HepG2 (cell line): Measurements from ENCODE around the gene ARF6. TPM values are rescaled to one million over a fixed set of nuclear protein-coding genes. Genes with fewer than 3 reads are reported as not detected.

Experiments used
- HNF4A ChIP-seq: sonication (generic); formaldehyde crosslinking; IDR thresholded peaks from 2 replicates; pipeline ENCODE4 v1.4.0; 2020; ENCODE audit warnings: missing genetic modification reagents
- HOXD1 ChIP-seq: sonication (generic); formaldehyde crosslinking; IDR thresholded peaks from 2 replicates; pipeline ENCODE4 v1.5.0; 2020; ENCODE audit warnings: missing genetic modification reagents
- MBNL3 ChIP-seq: fragments of 250-450 bp; sonication (Bioruptor Pico); conservative IDR thresholded peaks from 2 replicates; pipeline ENCODE4 v1.8.0; 2022; ENCODE audit warnings: mild to moderate bottlenecking, inconsistent platforms
- MEIS2 ChIP-seq: sonication (generic); formaldehyde crosslinking; IDR thresholded peaks from 2 replicates; pipeline ENCODE4 v1.9.0; 2021; ENCODE audit warnings: mild to moderate bottlenecking, missing genetic modification reagents
- PTBP1 ChIP-seq: fragments of 200-400 bp; formaldehyde crosslinking; IDR thresholded peaks from 2 replicates; pipeline ENCODE4 v1.6.1; 2018; ENCODE audit warnings: low read length, low read depth; ENCODE audit not compliant: poor library complexity, severe bottlenecking
- TCF7L2 ChIP-seq: IDR thresholded peaks from 2 replicates; pipeline ENCODE4 v1.6.1; 2011; ENCODE audit warnings: mild to moderate bottlenecking, low read depth, low read length, moderate library complexity
- ZFP36 ChIP-seq: fragments of 150-350 bp; IDR thresholded peaks from 2 replicates; pipeline ENCODE4 v1.6.1; 2018; ENCODE audit warnings: borderline replicate concordance, low read length, low read depth; ENCODE audit not compliant: partially characterized antibody
- ZNF224 ChIP-seq: sonication (generic); formaldehyde crosslinking; IDR thresholded peaks from 2 replicates; pipeline ENCODE4 v1.5.0; 2020; ENCODE audit warnings: mild to moderate bottlenecking, missing genetic modification reagents
- ZNF879 ChIP-seq: sonication (generic); formaldehyde crosslinking; IDR thresholded peaks from 2 replicates; pipeline ENCODE4 v1.8.1; 2023; ENCODE audit warnings: missing genetic modification reagents
- ZSCAN21 ChIP-seq: sonication (generic); formaldehyde crosslinking; IDR thresholded peaks from 2 replicates; pipeline ENCODE4 v1.8.0; 2022; ENCODE audit warnings: mild to moderate bottlenecking, missing genetic modification reagents, moderate library complexity, borderline replicate concordance
- polyA plus RNA-seq, 8 experiments: library from polyadenylated mRNA; depleted of rRNA in 3 of 8; stranded (reverse) in 7 of 8; unstranded in 1 of 8; fragments of >200 nt; fragmentation: Illumina TruSeq in 4 of 8; extraction: Trizol in 4 of 8; gene quantifications; 2 replicates each; pipeline versions ENCODE4 v1.2.1 to v1.2.3, GENCODE V29; 2011 to 2016; ENCODE audit warnings: low read depth in 4 of 8, missing spikeins in 1 of 8, mixed read lengths in 1 of 8; ENCODE audit not compliant: insufficient read depth in 1 of 8
- total RNA-seq, 5 experiments: library from RNA; depleted of rRNA; stranded (reverse); fragments of >200 nt; fragmentation: Illumina TruSeq; extraction: Trizol; gene quantifications; 2 replicates each; pipeline ENCODE4 v1.2.3, GENCODE V29; 2016; ENCODE audit warnings: low read depth in 1 of 5
- TF ChIP-seq, protein P1 (sequence below): sonication (generic); formaldehyde crosslinking; IDR thresholded peaks from 2 replicates; pipeline ENCODE4 v1.5.0; 2020; ENCODE audit warnings: missing genetic modification reagents
- TF ChIP-seq, protein P2 (sequence below): sonication (generic); formaldehyde crosslinking; IDR thresholded peaks from 2 replicates; pipeline ENCODE4 v1.4.0; 2020; ENCODE audit warnings: missing genetic modification reagents
- TF ChIP-seq, protein P3 (sequence below): IDR thresholded peaks from 2 replicates; pipeline ENCODE4 v1.6.1; 2012; ENCODE audit warnings: low read length, improper control_type of control experiment
- TF ChIP-seq, protein P4 (sequence below): sonication (generic); formaldehyde crosslinking; IDR thresholded peaks from 2 replicates; pipeline ENCODE4 v1.8.0; 2022; ENCODE audit warnings: mild to moderate bottlenecking, missing genetic modification reagents; ENCODE audit not compliant: insufficient replicate concordance
- TF ChIP-seq, protein P5 (sequence below): sonication (generic); formaldehyde crosslinking; IDR thresholded peaks from 2 replicates; pipeline ENCODE4 v1.8.1; 2023; ENCODE audit warnings: mild to moderate bottlenecking, inconsistent platforms, moderate library complexity, missing genetic modification reagents, borderline replicate concordance

The ARF6 gene
- total and polyA plus RNA-seq, 2 of the 13 experiments (the other 11 are each of a cell fraction or from before 2014, with no cell fraction given) = 12.7 to 31.9 TPM

DNA sequence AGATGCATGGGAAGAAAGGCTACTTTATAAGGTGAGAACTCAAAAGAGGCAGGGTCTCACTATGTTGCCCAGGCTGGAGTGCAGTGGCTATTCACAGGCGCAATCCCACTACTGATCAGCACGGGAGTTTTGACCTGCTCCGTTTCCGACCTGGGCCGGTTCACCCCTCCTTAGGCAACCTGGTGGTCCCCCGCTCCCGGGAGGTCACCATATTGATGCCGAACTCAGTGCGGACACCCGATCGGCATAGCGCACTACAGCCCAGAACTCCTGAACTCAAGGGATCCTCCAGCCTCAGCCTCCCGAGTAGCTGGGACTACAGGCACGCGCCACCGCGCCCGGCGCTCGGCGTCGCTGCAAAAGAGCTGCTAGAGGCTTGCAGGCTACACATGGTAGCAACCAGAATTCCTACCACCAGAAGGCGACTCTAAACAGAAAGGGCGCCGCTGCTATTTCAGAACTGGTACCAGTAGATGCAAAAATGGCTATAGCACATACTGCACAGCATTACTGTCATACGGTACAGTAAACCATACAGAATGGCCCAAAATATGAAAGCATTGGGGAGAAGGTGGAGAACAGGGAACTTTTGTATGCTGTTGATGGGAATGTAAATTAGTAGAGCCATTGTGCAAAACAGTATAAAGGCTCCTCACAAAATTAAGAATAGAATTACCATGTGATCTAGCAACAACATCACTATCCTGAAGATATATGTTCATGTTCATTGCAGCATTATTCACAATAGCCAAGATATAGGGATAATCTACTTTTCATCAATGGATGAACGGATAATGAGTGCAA is 39.1 kb upstream of the ARF6 start (continued):
- TF ChIP-seq, protein P1, sequence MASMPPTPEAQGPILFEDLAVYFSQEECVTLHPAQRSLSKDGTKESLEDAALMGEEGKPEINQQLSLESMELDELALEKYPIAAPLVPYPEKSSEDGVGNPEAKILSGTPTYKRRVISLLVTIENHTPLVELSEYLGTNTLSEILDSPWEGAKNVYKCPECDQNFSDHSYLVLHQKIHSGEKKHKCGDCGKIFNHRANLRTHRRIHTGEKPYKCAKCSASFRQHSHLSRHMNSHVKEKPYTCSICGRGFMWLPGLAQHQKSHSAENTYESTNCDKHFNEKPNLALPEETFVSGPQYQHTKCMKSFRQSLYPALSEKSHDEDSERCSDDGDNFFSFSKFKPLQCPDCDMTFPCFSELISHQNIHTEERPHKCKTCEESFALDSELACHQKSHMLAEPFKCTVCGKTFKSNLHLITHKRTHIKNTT = no peak
- no peak for TF ChIP-seq MBNL3
- TF ChIP-seq, protein P2, sequence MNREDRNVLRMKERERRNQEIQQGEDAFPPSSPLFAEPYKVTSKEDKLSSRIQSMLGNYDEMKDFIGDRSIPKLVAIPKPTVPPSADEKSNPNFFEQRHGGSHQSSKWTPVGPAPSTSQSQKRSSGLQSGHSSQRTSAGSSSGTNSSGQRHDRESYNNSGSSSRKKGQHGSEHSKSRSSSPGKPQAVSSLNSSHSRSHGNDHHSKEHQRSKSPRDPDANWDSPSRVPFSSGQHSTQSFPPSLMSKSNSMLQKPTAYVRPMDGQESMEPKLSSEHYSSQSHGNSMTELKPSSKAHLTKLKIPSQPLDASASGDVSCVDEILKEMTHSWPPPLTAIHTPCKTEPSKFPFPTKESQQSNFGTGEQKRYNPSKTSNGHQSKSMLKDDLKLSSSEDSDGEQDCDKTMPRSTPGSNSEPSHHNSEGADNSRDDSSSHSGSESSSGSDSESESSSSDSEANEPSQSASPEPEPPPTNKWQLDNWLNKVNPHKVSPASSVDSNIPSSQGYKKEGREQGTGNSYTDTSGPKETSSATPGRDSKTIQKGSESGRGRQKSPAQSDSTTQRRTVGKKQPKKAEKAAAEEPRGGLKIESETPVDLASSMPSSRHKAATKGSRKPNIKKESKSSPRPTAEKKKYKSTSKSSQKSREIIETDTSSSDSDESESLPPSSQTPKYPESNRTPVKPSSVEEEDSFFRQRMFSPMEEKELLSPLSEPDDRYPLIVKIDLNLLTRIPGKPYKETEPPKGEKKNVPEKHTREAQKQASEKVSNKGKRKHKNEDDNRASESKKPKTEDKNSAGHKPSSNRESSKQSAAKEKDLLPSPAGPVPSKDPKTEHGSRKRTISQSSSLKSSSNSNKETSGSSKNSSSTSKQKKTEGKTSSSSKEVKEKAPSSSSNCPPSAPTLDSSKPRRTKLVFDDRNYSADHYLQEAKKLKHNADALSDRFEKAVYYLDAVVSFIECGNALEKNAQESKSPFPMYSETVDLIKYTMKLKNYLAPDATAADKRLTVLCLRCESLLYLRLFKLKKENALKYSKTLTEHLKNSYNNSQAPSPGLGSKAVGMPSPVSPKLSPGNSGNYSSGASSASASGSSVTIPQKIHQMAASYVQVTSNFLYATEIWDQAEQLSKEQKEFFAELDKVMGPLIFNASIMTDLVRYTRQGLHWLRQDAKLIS (CRISPR knock-in tag) = no peak
- TF ChIP-seq, protein P3, sequence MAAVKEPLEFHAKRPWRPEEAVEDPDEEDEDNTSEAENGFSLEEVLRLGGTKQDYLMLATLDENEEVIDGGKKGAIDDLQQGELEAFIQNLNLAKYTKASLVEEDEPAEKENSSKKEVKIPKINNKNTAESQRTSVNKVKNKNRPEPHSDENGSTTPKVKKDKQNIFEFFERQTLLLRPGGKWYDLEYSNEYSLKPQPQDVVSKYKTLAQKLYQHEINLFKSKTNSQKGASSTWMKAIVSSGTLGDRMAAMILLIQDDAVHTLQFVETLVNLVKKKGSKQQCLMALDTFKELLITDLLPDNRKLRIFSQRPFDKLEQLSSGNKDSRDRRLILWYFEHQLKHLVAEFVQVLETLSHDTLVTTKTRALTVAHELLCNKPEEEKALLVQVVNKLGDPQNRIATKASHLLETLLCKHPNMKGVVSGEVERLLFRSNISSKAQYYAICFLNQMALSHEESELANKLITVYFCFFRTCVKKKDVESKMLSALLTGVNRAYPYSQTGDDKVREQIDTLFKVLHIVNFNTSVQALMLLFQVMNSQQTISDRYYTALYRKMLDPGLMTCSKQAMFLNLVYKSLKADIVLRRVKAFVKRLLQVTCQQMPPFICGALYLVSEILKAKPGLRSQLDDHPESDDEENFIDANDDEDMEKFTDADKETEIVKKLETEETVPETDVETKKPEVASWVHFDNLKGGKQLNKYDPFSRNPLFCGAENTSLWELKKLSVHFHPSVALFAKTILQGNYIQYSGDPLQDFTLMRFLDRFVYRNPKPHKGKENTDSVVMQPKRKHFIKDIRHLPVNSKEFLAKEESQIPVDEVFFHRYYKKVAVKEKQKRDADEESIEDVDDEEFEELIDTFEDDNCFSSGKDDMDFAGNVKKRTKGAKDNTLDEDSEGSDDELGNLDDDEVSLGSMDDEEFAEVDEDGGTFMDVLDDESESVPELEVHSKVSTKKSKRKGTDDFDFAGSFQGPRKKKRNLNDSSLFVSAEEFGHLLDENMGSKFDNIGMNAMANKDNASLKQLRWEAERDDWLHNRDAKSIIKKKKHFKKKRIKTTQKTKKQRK = no peak
- TF ChIP-seq HNF4A (CRISPR knock-in tag) = no peak
- no peak for TF ChIP-seq ZSCAN21
- TF ChIP-seq MEIS2 (CRISPR knock-in tag) = no peak
- peak; percentile 43; the same call in 1 of the 2 replicates for TF ChIP-seq HOXD1
- TF ChIP-seq ZFP36 = no peak
- no peak for TF ChIP-seq PTBP1
- no peak for TF ChIP-seq ZNF879 (CRISPR knock-in tag)
- TF ChIP-seq, protein P4, sequence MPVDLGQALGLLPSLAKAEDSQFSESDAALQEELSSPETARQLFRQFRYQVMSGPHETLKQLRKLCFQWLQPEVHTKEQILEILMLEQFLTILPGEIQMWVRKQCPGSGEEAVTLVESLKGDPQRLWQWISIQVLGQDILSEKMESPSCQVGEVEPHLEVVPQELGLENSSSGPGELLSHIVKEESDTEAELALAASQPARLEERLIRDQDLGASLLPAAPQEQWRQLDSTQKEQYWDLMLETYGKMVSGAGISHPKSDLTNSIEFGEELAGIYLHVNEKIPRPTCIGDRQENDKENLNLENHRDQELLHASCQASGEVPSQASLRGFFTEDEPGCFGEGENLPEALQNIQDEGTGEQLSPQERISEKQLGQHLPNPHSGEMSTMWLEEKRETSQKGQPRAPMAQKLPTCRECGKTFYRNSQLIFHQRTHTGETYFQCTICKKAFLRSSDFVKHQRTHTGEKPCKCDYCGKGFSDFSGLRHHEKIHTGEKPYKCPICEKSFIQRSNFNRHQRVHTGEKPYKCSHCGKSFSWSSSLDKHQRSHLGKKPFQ = peak; percentile 5
- TF ChIP-seq ZNF224 (CRISPR knock-in tag) = no peak
- TF ChIP-seq TCF7L2 = no peak
- TF ChIP-seq, protein P5, sequence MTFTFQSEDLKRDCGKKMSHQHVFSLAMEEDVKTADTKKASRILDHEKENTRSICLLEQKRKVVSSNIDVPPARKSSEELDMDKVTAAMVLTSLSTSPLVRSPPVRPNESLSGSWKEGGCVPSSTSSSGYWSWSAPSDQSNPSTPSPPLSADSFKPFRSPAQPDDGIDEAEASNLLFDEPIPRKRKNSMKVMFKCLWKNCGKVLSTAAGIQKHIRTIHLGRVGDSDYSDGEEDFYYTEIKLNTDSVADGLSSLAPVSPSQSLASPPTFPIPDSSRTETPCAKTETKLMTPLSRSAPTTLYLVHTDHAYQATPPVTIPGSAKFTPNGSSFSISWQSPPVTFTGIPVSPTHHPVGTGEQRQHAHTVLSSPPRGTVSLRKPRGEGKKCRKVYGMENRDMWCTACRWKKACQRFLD (CRISPR knock-in tag) = no peak
